Endodermal cell (in vitro differentiated cells): ENCODE measurements around the gene SDR9C7. TPM values are rescaled to one million over a fixed set of nuclear protein-coding genes. Genes with fewer than 3 reads are reported as not detected.

ENCODE experiments used
- DNase-seq: peaks from one replicate; pipeline ENCODE4 v3.0.0-alpha.2; 2017
- H3K27ac ChIP-seq: 2 replicates; pipeline ENCODE4 v1.5.1; 2013; ENCODE audit warnings: mild to moderate bottlenecking, low read depth, low read length, moderate library complexity
- H3K27me3 ChIP-seq: 2 replicates; pipeline ENCODE4 v1.6.1; 2013; ENCODE audit warnings: mild to moderate bottlenecking, low read length, moderate library complexity; ENCODE audit not compliant: insufficient read depth, control insufficient read depth, poor library complexity, severe bottlenecking
- H3K36me3 ChIP-seq: 2 replicates; pipeline ENCODE4 v1.7.0; 2013; ENCODE audit warnings: mild to moderate bottlenecking, low read length, moderate library complexity; ENCODE audit not compliant: control insufficient read depth, insufficient read depth
- H3K4me1 ChIP-seq: one replicate; pipeline ENCODE4 v1.7.0; 2013; ENCODE audit warnings: low read length; ENCODE audit not compliant: control insufficient read depth, insufficient read depth
- H3K4me3 ChIP-seq: 2 replicates; pipeline ENCODE4 v1.5.1; 2013; ENCODE audit warnings: mild to moderate bottlenecking, low read length, moderate library complexity
- H3K9ac ChIP-seq: 2 replicates; pipeline ENCODE4 v1.6.1; 2013; ENCODE audit warnings: mild to moderate bottlenecking, low read length, moderate library complexity; ENCODE audit not compliant: poor library complexity, severe bottlenecking; ENCODE audit errors: extremely low read depth
- H3K9me3 ChIP-seq: 2 replicates; pipeline ENCODE4 v1.6.1; 2013; ENCODE audit warnings: mild to moderate bottlenecking, low read length, moderate library complexity; ENCODE audit not compliant: control insufficient read depth
- H3K27ac Mint-ChIP-seq: 2 replicates; pipeline ENCODE4 v1.8.0; 2020; ENCODE audit warnings: mixed read lengths
- H3K27me3 Mint-ChIP-seq: 2 replicates; pipeline ENCODE4 v1.8.0; 2021; ENCODE audit warnings: mild to moderate bottlenecking, mixed read lengths; ENCODE audit not compliant: insufficient read depth
- H3K36me3 Mint-ChIP-seq: 2 replicates; pipeline ENCODE4 v1.8.0; 2020; ENCODE audit warnings: low read depth, mixed read lengths
- H3K4me1 Mint-ChIP-seq: 2 replicates; pipeline ENCODE4 v1.8.0; 2020; ENCODE audit warnings: mixed read lengths
- H3K4me3 Mint-ChIP-seq: 2 replicates; pipeline ENCODE4 v1.8.0; 2020; ENCODE audit warnings: mild to moderate bottlenecking, moderate library complexity, mixed read lengths
- H3K9me3 Mint-ChIP-seq: 2 replicates; pipeline ENCODE4 v1.8.0; 2020; ENCODE audit warnings: mild to moderate bottlenecking, mixed read lengths
- WGBS, 2 experiments: methylation state at CpG; one replicate each; pipeline versions ENCODE4 v1.1.5 to v1.1.7; 2013; ENCODE audit warnings: missing lambda C conversion rate in 2 of 2, mixed read lengths in 1 of 2; ENCODE audit not compliant: insufficient coverage in 1 of 2, insufficient read length in 1 of 2; 5-methylcytosine and 5-hydroxymethylcytosine counted together
- total RNA-seq, 2 donors: library from RNA; stranded (reverse); fragmentation: NEBNext Ultra II Directional in 1 of 2; extraction: Animal tissue kit (Norgen Biotek cat#: 25700) in 1 of 2; gene quantifications; 2 replicates in 1 of 2; 3 replicates in 1 of 2; pipeline ENCODE4 v1.2.1, GENCODE V29; 2021
- TF ChIP-seq, protein P1 (sequence below): fragments of 200-600 bp; sonication (generic); conservative IDR thresholded peaks from 2 replicates; pipeline ENCODE4 v1.5.0; 2021; ENCODE audit warnings: antibody characterized with exemption, mild to moderate bottlenecking

The SDR9C7 gene
- total RNA-seq, 2 donors from 2014 or later = not detected

DNA sequence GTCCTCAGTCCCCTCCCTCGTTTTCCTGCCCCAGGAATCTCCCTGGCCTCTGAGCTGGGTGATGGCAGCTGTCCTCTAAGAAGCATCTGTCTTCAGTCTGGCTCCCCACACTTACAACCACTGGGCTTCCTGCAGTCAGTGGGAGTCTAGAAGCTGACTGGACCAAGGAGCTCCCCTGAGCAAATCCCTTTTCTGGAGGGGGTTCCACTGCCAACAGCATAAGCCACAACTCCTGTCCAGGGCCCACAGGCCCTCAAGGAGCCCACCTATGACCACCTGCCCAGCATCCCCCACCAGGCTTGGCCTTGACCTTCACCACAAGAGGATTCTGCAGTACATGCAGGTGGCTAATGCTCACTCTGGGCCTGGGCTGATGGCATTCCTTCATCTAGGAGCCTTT, 19.1 kb upstream of the SDR9C7 start:
- peaks cover 3% of the 10 kb centered on the region for H3K9me3 ChIP-seq
- H3K27me3 Mint-ChIP-seq = peaks cover 25% of the 10 kb centered on the region
- no peak overlapping the region for H3K4me3 ChIP-seq
- peaks cover 2% of the 10 kb centered on the region for H3K36me3 Mint-ChIP-seq
- no peaks in the 10 kb centered on the region for H3K36me3 ChIP-seq
- 44 to 60% methylated on average over 1 of the region's 1 CpG for WGBS, 2 experiments
- DNase-seq = peak; percentile 29
- TF ChIP-seq, protein P1, sequence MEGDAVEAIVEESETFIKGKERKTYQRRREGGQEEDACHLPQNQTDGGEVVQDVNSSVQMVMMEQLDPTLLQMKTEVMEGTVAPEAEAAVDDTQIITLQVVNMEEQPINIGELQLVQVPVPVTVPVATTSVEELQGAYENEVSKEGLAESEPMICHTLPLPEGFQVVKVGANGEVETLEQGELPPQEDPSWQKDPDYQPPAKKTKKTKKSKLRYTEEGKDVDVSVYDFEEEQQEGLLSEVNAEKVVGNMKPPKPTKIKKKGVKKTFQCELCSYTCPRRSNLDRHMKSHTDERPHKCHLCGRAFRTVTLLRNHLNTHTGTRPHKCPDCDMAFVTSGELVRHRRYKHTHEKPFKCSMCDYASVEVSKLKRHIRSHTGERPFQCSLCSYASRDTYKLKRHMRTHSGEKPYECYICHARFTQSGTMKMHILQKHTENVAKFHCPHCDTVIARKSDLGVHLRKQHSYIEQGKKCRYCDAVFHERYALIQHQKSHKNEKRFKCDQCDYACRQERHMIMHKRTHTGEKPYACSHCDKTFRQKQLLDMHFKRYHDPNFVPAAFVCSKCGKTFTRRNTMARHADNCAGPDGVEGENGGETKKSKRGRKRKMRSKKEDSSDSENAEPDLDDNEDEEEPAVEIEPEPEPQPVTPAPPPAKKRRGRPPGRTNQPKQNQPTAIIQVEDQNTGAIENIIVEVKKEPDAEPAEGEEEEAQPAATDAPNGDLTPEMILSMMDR = no peak
- no peak overlapping the region for H3K27ac ChIP-seq
- peaks cover 14% of the 10 kb centered on the region for H3K9me3 Mint-ChIP-seq
- no peaks in the 10 kb centered on the region for H3K4me1 Mint-ChIP-seq
- no peak overlapping the region for H3K4me3 Mint-ChIP-seq
- no peaks in the 10 kb centered on the region for H3K27me3 ChIP-seq
- no peaks in the 10 kb centered on the region for H3K4me1 ChIP-seq
- H3K27ac Mint-ChIP-seq = no peak overlapping the region
- H3K9ac ChIP-seq = no peak overlapping the region

DNA sequence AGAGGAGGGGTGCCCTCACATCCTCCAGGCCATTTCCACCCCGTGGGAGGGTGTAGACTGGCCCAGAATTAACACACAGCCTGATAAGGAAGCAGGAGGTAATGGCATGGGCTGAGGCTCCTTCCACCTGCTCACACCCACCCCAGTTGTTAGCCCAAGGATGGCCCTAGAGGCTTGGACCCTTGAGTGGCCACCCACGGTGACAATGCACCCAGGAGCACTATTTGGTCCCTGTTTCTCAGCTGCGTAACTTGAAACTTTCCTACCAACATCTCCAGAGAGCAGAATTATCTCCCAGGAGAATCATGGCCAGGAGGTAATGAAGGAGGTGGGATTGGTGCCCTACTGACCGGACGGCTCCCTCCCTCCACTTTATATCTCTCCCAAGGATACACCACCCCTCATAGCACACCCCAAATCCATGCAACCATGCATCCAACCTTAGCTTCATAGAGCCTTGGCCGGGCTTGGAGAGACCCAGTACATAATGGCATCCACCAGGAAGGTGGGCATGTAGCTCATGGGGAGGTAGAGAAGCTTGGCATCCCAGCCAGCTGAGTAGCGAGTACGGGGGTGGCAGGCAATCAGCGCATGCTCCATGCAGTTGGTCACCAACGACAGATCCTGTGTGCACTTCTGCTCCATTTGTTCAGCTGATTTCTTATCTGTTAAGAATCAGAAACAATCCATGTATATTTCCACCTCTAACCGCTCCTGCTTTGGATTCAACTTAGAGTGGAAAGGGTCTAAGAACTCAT, 17.6 kb upstream of the SDR9C7 start:
- no peak overlapping the region for H3K27ac ChIP-seq
- Mint-ChIP-seq H3K36me3 (peaks cover 2% of the 10 kb centered on the region), H3K27ac (no peak overlapping the region), H3K9me3 (no peaks in the 10 kb centered on the region), H3K27me3 (peaks cover 16% of the 10 kb centered on the region), H3K4me1 (no peaks in the 10 kb centered on the region), H3K4me3 (no peak overlapping the region)
- DNase-seq = peak; percentile 21
- no peaks in the 10 kb centered on the region for H3K27me3 ChIP-seq
- H3K9ac ChIP-seq = no peak overlapping the region
- H3K9me3 ChIP-seq = no peaks in the 10 kb centered on the region
- no peak overlapping the region for H3K4me3 ChIP-seq
- 84 to 89% methylated on average over 6 to 11 of the region's 11 CpGs for WGBS, 2 experiments
- H3K4me1 ChIP-seq = no peaks in the 10 kb centered on the region
- no peaks in the 10 kb centered on the region for H3K36me3 ChIP-seq
- TF ChIP-seq, protein P1 = no peak

DNA sequence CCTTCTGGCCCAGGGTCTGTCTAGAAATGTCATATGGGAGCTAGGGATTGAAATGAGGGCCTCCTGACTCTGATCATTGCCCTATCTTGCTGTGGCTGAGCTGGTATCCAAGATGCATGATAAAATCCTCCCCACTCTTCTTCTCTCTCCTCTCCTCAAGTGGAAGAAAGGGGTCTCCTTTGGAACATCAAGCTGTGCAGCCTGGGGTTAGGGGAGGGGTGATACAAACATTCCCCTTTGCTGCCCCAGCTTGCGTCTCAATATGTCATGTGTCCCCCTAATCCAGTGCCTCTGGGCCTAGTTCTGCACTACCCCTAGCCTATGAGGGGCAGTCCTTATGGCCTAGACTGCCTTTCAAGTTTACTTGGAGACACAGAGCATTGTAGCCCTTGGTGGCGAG, 14.7 kb upstream of the SDR9C7 start:
- DNase-seq = peak; percentile 25
- TF ChIP-seq, protein P1 = no peak
- no peak overlapping the region for H3K9ac ChIP-seq
- Mint-ChIP-seq H3K36me3 (peaks cover 2% of the 10 kb centered on the region), H3K27ac (no peak overlapping the region), H3K4me3 (no peak overlapping the region), H3K27me3 (peaks cover 16% of the 10 kb centered on the region), H3K9me3 (peaks cover 9% of the 10 kb centered on the region), H3K4me1 (no peaks in the 10 kb centered on the region)
- H3K27ac ChIP-seq = no peak overlapping the region
- 87 to 100% methylated on average over 2 of the region's 2 CpGs for WGBS, 2 experiments
- H3K4me3 ChIP-seq = no peak overlapping the region
- H3K4me1 ChIP-seq = no peaks in the 10 kb centered on the region
- H3K27me3 ChIP-seq = no peaks in the 10 kb centered on the region
- peaks cover 8% of the 10 kb centered on the region for H3K9me3 ChIP-seq
- no peaks in the 10 kb centered on the region for H3K36me3 ChIP-seq
